GM18507 (cell line): ENCODE results near the gene ATCAY.
"Not testable (repeated sequence)": the region's sequence is repeated elsewhere in the genome, so short reads cannot be mapped to it uniquely, and the experiment has no call there.

ENCODE experiments used
- DNase-seq: peaks from one replicate; pipeline ENCODE4 v3.0.0; 2011; ENCODE audit warnings: low read depth; ENCODE audit not compliant: insufficient read length; ENCODE audit errors: extremely low spot score
- FAIRE-seq: peaks from 2 replicates; lab custom pipeline; 2011; peaks lifted over from hg19 to GRCh38; lab: Jason Lieb, UNC

The ATCAY gene

DNA sequence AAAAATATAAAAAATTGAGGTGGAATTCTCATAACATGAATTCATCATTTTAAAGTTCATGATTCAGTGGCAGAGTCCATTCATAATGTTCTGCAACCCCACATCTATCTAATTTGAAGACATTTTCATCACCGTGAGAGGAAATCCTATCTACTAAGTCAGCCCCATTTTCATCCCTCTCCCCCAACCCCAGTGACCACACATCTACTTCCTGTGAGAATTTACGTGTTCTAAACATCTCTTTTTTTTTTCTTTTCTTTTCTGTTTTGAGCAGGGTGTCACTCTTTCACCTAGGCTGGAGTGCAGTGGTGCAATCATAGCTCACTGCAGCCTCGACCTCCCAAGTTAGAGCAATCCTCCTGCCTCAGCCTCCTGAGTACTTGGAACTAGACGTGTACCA lies 17.5 kb downstream of the ATCAY start:
- FAIRE-seq = no peak
- no peak for DNase-seq

GRCh38 chr19:3898426-3898825 lies 17.9 kb downstream of the ATCAY start:
- DNase-seq = no peak
- FAIRE-seq = no peak

GRCh38 chr19:3899531-3900294 lies 19.2 kb downstream of the ATCAY start:
- FAIRE-seq (no peak), DNase-seq (no peak)

- FAIRE-seq (no peak), DNase-seq (no peak)
Observed at GRCh38 chr19:3902317-3902973, 22.0 kb downstream of the ATCAY start.

GRCh38 chr19:3904233-3904632 lies 23.7 kb downstream of the ATCAY start:
- no peak for FAIRE-seq

DNA sequence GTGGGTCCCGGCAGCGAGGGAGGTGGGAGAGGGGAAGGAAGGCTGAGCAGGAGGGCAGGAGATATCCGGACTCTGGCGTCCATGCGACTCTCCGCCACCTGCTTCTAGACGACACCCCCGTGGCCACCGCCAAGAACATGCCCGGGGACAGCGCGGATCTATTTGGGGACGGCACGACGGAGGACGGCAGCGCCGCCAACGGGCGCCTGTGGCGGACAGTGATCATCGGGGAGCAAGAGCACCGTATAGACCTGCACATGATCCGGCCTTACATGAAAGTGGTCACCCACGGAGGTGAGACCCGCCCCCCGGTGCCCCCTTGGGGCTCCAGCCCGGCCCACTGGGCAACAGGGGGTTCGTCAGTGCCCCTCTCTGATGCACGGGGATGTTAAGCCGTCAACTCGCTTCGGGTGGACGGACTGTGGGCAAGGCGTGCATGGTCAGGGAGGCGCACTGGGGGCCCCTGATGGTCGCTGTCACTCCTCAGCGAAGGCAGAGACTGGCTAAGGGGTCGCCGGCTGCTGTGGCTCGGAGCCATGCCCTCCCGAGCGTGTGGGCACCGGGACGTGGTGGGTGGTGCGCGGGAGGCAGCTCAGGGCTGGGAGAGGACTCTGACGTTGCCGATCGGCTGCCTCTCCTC lies 27.3 kb downstream of the ATCAY start:
- DNase-seq = no peak

More at GRCh38 chr19:3904233-3904632, 23.7 kb downstream of the ATCAY start:
- DNase-seq = no peak

GRCh38 chr19:3908266-3909054 lies 28.0 kb downstream of the ATCAY start:
- DNase-seq = no peak
- no peak for FAIRE-seq

More for the DNA sequence above, 27.3 kb downstream of the ATCAY start:
- FAIRE-seq = no peak

DNA sequence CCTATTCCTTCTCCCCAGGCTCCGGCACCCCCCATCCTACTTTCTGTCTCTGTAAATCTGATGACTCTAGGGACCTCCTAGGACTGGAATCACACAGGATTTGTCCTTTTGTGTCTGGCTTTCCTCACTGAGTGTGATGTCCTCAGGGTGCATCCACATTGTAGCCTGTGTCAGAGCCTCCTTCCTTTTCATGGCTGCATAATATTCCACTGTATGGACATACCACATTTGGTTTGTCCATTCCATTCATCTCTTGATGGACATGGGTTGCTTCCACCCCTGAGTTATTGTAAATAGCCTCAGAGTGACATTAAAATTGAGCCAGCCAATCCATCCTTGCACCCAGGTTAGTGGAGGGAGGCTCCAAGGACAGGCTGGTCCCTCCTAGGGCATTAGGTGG lies 29.6 kb downstream of the ATCAY start:
- FAIRE-seq (no peak), DNase-seq (no peak)

GRCh38 chr19:3914199-3914598 lies 33.7 kb downstream of the ATCAY start:
- FAIRE-seq (no peak), DNase-seq (no peak)

DNA sequence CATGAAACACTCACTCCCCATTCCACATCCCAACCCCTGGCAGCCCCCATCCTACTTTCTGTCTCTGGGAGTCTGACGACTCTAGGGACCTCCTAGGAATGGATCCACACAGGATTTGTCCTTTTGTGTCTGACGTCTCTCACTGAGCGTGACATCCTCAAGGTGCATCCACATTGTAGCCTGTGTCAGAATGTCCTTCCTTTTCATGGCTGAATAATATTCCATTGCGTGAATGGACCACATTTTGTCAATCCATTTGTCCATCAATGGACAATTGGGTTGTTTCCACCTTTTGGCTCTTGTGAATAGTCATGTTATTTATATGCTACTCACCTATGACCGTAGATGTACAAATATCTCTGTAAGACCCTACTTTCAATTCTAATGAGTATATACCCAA lies 35.5 kb downstream of the ATCAY start:
- no peak for FAIRE-seq

GRCh38 chr19:3919793-3920192 lies 39.3 kb downstream of the ATCAY start:
- no peak for DNase-seq
- FAIRE-seq = no peak

More for the DNA sequence above, 35.5 kb downstream of the ATCAY start:
- no peak for DNase-seq

GRCh38 chr19:3923096-3923758 lies 42.7 kb downstream of the ATCAY start:
- FAIRE-seq = no peak

DNA sequence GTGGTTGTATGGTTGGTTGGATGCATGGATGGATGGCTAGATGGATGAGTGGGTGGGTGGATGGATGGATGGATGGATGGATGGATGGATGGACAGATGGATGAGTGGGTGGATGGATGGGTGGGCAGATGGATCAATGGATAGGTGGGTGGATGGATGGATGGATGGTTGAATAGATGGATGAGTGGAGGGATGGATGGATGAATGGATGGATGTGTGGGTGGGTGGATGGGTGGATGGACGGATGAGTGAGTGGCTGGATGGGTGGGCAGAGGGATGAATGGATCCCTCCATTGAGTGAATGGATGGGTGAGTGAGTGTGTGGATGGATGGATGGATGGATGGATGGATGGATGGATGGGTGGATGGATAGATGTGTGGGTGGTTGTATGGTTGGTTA lies 43.4 kb downstream of the ATCAY start:
- no peak for FAIRE-seq
- DNase-seq = no peak

More at GRCh38 chr19:3923096-3923758, 42.7 kb downstream of the ATCAY start:
- DNase-seq = no peak

DNA sequence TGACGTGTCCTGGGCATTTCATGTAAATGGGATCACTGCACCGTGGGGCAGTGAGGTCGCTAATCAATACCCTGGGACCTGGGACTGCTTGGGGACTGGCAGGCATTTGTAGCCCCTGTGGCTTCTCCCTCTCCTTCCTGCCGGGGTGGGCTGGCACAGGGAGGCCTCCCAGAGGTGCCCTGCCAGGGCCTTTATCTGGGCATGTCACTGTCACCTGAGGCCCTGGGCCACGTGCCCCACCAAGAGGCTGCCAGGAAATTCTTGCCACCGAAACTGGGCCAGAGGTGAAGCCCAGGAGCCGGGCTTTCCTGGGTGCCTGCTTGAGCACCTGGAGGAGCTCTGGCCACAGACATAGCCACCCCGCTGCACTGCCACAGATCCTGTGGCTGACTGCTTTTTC lies 50.6 kb downstream of the ATCAY start:
- no peak for FAIRE-seq
- no peak for DNase-seq

- FAIRE-seq = no peak
- no peak for DNase-seq
Observed at GRCh38 chr19:3932931-3933810, 52.7 kb downstream of the ATCAY start, which contains the start of gene NMRK2. NMRK2 (plus strand) TSS chr19:3933069; CDS start chr19:3933672, 603 bp downstream.

DNA sequence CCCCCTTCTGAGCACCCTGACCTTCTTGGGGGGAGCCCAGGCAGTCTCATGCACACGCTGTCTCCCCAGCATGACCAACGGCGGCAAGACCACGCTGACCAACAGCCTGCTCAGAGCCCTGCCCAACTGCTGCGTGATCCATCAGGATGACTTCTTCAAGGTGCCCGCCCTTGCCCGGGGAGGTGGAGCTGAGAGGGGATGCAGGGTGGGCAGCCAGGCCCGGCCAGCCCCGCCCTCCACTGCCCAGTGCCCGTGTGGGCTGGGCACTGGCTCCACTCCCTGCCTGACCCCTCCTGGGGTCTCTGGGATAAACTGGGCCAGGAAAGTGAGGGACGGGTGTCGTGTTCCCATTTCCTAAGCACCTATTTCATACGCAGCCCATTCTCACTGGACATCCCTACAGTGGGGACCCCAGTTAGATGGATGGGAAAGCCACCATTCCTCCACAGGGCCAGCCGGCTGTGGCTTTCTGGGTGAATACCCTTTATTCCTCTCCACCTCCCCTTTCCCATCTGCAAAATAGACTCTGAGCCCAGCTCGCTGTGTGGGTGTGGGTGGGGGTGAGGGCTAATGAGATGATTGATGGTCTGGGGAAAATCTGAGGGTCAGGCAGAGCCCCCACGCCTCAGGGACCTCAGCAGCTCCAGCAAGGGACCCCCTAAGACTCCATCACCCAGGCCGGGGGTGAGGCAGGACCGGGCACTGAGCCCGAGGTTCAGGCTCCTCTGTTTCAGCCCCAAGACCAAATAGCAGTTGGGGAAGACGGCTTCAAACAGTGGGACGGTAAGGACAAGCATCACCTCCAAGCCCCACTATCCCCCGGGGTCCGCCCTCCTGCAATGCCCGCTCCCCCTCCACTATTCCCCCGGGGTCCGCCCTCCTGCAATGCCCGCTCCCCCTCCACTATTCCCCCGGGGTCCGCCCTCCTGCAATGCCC lies 56.3 kb downstream of the ATCAY start:
- FAIRE-seq (no peak), DNase-seq (no peak)

DNA sequence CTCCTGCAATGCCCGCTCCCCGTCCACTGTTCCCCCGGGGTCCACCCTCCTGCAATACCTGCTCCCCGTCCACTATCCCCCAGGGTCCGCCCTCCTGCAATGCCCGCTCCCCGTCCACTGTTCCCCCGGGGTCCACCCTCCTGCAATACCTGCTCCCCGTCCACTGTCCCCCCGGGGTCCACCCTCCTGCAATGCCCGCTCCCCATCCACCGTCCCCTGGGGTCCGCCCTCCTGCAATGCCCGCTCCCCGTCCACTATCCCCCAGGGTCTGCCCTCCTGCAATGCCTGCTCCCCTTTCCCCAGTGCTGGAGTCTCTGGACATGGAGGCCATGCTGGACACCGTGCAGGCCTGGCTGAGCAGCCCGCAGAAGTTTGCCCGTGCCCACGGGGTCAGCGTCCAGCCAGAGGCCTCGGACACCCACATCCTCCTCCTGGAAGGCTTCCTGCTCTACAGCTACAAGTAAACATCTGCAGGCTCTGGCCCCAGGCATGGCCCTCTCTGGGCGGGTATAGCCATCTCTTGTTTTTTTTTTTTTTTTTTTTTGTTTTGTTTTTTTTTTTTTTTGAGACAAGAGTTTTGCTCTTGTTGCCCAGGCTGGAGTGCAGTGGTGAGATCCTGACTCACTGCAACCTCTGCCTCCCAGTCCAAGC lies 57.9 kb downstream of the ATCAY start:
- FAIRE-seq, DNase-seq: not testable (repeated sequence)
